ENCODE measurements around the gene DISP3. TPM values are rescaled to one million over a fixed set of nuclear protein-coding genes. Genes with fewer than 3 reads are reported as not detected.

The DISP3 gene
- total and polyA plus RNA-seq, 9 of the 15 experiments (the other 6 are each of a cell fraction or from before 2014, with no cell fraction given): 0.03 to 0.19 (median 0.15) TPM; not detected in 5

GRCh38 chr1:11501491-11501897 is 22.5 kb downstream of the DISP3 start:
- Histone ChIP-seq H2AFZ (ENCODE audit: low read depth, low read length) (no peak overlapping the region), H3K27me3 (ENCODE audit: control insufficient read depth in 2 of 2, insufficient read depth in 2 of 2, low read length in 2 of 2) (peaks cover 32 to 44% of the 10 kb centered on the region in 2 experiments; a peak in 4 of 5 replicates), H3K27ac (ENCODE audit: extremely low read depth, low read depth, low read length) (no peak overlapping the region), H4K20me1 (replicated peaks; ENCODE audit: control insufficient read depth, insufficient read depth, low read length) (peaks cover 11% of the 10 kb centered on the region; the same call in 1 of the 2 replicates), H3K4me3 (no peak overlapping the region), H3K36me3 (ENCODE audit: control insufficient read depth, insufficient read depth, low read length) (no peaks in the 10 kb centered on the region), H3K4me2 (ENCODE audit: insufficient read depth, low read length) (no peak overlapping the region), H3K9me1 (ENCODE audit: control insufficient read depth, insufficient read depth, low read length) (peaks cover 4% of the 10 kb centered on the region), H3K9me3 (replicated peaks; ENCODE audit: control insufficient read depth, insufficient read depth, low read depth, low read length) (no peaks in the 10 kb centered on the region), H3K9ac (ENCODE audit: insufficient read depth in 1 of 2, low read depth in 2 of 2, low read length in 2 of 2) (no peak overlapping the region), H3K4me1 (replicated peaks in 1 of 2; ENCODE audit: control insufficient read depth in 2 of 2, insufficient read depth in 2 of 2, low read length in 2 of 2) (peaks cover 0 to 10% of the 10 kb centered on the region in 2 experiments; a peak in 2 of 5 replicates), H3K79me2 (ENCODE audit: control insufficient read depth, insufficient read depth, low read length) (no peaks in the 10 kb centered on the region)
- FAIRE-seq (no peak), ATAC-seq (peak; percentile 53; the same call in 2 of the 3 replicates), DNase-seq (ENCODE audit: extremely low read depth in 1 of 4, low spot score in 3 of 4) (peak in 2 of 4 experiments; percentile 23 to 43)
- no TSS peak for BruUV-seq (replicated peaks)
- peak; percentile 81 for TF ChIP-seq ZBTB33 (CRISPR knock-in tag; IDR thresholded peaks at IDR 0.05)
- TF ChIP-seq, protein P1, sequence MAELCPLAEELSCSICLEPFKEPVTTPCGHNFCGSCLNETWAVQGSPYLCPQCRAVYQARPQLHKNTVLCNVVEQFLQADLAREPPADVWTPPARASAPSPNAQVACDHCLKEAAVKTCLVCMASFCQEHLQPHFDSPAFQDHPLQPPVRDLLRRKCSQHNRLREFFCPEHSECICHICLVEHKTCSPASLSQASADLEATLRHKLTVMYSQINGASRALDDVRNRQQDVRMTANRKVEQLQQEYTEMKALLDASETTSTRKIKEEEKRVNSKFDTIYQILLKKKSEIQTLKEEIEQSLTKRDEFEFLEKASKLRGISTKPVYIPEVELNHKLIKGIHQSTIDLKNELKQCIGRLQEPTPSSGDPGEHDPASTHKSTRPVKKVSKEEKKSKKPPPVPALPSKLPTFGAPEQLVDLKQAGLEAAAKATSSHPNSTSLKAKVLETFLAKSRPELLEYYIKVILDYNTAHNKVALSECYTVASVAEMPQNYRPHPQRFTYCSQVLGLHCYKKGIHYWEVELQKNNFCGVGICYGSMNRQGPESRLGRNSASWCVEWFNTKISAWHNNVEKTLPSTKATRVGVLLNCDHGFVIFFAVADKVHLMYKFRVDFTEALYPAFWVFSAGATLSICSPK (IDR thresholded peaks at IDR 0.05; ENCODE audit: borderline replicate concordance): no peak
- TF ChIP-seq, protein P2, sequence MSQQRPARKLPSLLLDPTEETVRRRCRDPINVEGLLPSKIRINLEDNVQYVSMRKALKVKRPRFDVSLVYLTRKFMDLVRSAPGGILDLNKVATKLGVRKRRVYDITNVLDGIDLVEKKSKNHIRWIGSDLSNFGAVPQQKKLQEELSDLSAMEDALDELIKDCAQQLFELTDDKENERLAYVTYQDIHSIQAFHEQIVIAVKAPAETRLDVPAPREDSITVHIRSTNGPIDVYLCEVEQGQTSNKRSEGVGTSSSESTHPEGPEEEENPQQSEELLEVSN (IDR thresholded peaks at IDR 0.05; ENCODE audit: borderline replicate concordance in 1 of 2, extremely low read depth in 1 of 2, insufficient read depth in 1 of 2, insufficient read length in 1 of 2, low read depth in 1 of 2, low read length in 1 of 2, poor library complexity in 1 of 2, severe bottlenecking in 1 of 2): peak in 1 of 2 experiments; percentile 4
- intact Hi-C loops (cut with micrococcal nuclease) (no loop called here), in situ Hi-C loops (cut with MboI) (no loop called here)
- WGBS (ENCODE audit: insufficient coverage, low coverage, missing lambda C conversion rate): 38% methylated on average over 38 of the region's 48 CpGs
- CTCF ChIA-PET (ENCODE audit: low intra/inter-chr PET ratio): no interaction called here
- POLR2A ChIA-PET: no interaction called here
